ES-I3 (cell line): ENCODE results near the gene MAGIX.

ENCODE experiments used
- H3K36me3 ChIP-seq: 2 replicates; pipeline ENCODE4 v1.6.1; 2013; ENCODE audit warnings: mild to moderate bottlenecking, low read length, control low read depth, moderate library complexity; ENCODE audit not compliant: insufficient read depth
- H3K4me1 ChIP-seq: 2 replicates; pipeline ENCODE4 v1.6.1; 2013; ENCODE audit warnings: mild to moderate bottlenecking, control low read depth, low read length; ENCODE audit not compliant: insufficient read depth
- H3K9ac ChIP-seq: 2 replicates; pipeline ENCODE4 v1.6.1; 2013; ENCODE audit warnings: low read depth, mild to moderate bottlenecking, low read length, moderate library complexity
- H3K9me3 ChIP-seq: 2 replicates; pipeline ENCODE4 v1.6.1; 2013; ENCODE audit warnings: mild to moderate bottlenecking, low read length, moderate library complexity; ENCODE audit not compliant: control insufficient read depth, insufficient read depth

MAGIX gene

DNA sequence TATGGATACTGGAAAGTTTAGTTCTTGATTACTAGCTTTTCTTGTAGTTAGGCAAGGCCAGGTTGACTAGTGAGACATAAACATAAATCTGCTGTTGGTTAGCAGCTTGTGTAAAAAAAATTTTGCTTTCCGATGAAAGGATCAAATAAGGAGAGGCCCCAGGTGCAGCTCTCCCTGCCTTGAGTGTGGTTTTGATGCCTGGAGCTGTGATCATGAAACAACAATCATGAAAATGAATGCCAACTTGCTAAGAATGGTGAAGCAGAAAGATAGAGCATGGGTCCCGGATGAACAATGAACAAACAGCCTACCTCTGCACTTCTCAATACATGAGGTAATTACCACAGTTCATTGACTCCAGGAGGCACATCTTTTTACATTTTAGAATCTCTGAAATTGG, 51.9 kb downstream of the MAGIX start:
- Histone ChIP-seq H3K4me1 (peaks cover 2% of the 10 kb centered on the region; the same call in 1 of the 2 replicates), H3K36me3 (no peaks in the 10 kb centered on the region), H3K9me3 (no peaks in the 10 kb centered on the region), H3K9ac (no peak overlapping the region)

DNA sequence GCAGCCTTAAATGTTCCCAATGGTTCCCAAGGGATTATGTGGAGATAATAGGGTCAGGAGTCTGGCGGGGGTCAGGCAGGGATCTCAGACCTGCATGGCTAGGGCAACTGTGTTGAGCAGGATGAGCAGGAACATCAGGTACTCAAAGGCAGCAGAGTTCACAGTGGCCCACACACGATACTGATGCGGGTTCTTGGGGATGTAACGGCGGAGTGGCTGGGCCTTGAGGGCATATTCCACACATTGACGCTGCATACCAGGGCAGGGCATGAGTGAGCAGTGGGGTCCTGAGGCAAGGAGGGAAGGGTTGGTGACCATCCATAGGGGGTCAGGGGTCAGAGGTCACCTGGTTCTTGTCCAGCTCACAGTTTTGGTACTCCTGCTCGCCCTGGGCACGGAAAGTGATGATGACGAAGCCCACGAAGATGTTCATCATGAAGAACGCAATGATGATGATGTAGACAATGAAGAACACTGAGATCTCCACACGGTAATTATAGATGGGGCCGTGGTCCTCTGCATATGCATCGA, 52.5 kb downstream of the MAGIX start:
- Histone ChIP-seq H3K36me3 (no peaks in the 10 kb centered on the region), H3K9ac (no peak overlapping the region), H3K9me3 (no peaks in the 10 kb centered on the region), H3K4me1 (no peaks in the 10 kb centered on the region)
